Stimulated activated CD4-positive, alpha-beta T cell treated with anti-CD3 and anti-CD28 coated beads, Interleukin-1b, Interleukin-23, amount 100 ng/mL, for 4 hours (primary cell): ENCODE results near the gene PRKCE.

Source experiments
- DNase-seq, 2 donors: peaks; one replicate each; pipeline ENCODE4 v3.0.0-alpha.2; 2020; ENCODE audit warnings: low read depth in 2 of 2

The PRKCE gene

GRCh38 chr2:45725731-45726130, 74.3 kb downstream of the PRKCE start:
- no peak for DNase-seq

GRCh38 chr2:45726188-45726587, 74.7 kb downstream of the PRKCE start:
- DNase-seq, result no peak

GRCh38 chr2:45728458-45728942, 77.0 kb downstream of the PRKCE start:
- no peak for DNase-seq

DNA sequence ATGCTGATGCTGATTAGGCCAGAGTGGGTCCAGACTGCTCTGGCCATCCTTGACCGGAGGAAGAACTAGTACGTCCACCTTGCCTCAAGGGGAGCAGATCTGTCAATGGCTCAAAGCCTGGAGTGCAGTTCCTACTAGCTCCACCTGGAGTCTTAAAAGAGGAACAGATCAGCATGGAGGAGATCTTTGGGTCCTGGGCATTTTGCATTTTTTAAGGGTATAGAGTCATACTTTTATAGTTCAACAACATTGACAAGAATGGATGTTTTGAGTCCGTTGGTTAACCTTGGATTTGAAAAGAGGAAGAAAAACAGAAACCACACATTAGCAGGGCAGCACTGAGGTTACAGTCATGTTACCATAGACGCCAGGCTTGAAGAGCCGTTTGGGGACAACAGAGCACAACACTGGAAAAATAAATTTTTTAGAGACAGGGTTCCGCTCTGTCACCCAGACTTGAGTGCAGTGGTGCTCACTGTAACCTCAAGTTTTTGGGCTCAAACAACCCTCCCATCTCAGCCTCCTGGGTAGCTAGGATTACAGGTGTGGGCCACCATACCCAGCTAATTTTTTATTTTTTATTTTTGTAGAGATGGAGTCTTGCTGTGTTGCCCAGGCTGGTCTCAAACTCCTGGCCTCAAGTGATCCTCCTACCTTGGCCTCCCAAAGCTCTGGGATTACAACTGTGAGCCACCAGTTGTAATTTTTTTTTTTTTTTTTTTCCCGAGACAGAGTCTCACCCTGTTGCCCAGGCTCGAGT, 78.5 kb downstream of the PRKCE start:
- no peak for DNase-seq

DNA sequence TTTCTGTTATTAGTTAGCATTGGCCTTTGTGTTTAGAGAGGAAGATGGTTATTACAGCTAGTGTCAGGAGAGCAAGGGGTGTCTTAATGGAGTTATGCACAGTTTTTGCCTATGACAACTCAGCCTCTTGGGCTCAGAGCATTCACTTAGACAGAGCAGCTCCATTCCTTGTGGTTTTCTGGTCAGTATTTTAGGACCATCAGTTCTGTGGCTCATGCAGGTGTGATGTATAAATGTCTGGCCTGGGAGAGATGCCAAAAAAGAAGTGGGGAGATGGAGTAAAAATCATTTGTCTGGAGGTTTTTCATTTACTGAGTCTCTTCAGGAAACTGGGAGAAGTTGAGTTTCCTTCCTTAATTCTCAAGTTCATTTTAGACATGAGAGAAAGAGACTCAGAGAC, 79.7 kb downstream of the PRKCE start:
- DNase-seq, result no peak

DNA sequence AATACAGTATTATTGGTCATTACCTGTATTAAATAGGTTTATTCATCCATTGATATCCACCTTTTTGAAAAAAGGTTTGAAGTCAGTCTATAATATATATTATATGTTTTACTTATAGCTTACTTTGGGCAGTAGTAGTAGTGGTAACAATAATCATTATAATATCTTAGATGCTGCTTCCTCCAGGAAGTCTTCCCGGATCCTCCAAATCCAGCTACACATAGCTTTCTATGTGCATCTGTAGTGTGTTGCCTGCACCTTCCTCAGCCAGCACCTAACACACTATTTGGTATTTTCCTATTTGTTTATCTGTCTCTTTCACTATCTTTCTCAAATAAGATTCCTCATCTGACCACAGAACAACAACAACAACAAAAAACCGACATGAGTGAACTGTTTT, 81.0 kb downstream of the PRKCE start:
- DNase-seq, result no peak

DNA sequence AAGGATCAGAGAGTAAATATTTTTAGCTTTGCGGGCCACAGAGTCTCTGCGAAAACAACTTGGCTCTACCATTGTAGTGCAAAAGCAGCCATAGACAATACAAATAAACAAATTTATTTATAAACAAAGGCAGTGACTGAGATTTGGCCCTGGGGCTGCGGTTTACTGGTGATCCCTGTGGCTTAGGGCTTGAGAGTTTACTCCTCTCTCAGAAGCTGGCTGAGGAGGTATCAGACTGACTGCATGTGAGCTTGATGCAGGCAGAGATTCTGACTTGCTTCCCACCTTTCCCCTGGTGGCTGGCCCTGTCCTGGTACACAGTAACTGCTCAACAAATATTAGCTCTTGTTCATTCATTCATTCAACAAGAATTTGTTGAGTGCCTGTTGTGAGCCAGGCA, 81.5 kb downstream of the PRKCE start:
- no peak for DNase-seq

DNA sequence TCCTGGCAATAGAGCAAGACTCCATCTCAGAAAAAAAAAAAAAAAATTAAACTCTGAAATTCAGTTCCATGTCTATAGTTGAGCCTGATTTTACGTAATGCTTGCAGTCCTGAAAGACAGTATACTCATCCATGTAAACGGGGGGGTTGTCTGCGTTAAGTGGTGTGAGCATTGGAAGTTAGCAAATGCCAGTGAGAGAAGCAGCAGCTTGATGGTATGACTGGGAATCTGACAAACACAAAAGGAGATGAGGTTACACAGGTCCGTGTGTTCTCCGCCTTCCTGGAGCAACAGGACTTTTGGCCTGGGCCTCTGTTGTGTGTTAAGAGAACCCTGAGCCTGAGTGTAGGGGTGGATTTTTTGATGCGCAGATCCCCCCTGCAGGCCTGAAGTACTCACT, 82.9 kb downstream of the PRKCE start:
- no peak for DNase-seq

- no peak for DNase-seq
Observed at GRCh38 chr2:45734952-45735351, 83.5 kb downstream of the PRKCE start.

DNA sequence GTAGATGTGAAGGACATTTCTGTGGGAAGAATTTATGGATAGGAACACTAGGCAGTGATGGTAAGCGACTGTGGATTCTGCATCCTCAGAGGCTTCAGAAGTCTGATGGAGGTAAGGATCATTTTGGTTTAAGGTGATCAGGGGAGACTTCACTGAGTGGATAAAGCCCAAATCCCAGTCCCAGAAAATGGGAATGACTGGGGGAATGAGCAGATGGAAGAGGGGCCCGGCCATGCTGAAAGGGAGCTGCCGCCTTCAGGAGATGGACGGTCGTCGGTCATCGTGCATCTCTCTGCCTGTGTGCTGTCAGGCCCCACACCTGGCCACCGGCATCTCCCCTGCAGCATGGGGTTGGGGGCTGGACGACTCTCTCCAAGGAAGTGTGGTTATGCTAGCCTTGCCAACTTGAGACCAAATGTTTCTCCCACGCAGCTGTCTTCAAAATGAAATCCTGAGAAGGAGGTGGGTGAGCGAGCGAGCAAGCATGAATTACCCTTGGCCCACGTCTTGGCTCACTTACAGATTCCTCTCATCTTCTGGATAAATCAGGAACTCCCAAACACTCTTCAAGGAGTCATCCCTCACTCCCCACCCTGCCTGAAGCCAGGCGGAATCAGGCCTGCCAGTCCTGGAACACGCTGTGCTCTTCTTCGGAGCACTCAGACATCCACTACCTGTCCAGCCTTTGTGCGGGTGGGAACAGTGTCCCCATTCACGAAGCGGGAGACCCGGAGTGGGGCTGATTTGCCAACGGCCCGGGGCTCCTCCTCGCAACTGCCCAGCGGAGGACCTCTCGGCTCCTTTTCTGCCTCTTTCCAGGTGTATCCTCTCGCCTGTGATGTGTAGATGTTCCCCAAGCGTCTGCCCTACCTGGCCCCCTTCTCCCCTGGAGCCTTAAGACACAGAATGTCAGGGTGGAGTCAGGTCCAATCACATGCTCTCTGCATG, 85.6 kb downstream of the PRKCE start:
- DNase-seq, result no peak

DNA sequence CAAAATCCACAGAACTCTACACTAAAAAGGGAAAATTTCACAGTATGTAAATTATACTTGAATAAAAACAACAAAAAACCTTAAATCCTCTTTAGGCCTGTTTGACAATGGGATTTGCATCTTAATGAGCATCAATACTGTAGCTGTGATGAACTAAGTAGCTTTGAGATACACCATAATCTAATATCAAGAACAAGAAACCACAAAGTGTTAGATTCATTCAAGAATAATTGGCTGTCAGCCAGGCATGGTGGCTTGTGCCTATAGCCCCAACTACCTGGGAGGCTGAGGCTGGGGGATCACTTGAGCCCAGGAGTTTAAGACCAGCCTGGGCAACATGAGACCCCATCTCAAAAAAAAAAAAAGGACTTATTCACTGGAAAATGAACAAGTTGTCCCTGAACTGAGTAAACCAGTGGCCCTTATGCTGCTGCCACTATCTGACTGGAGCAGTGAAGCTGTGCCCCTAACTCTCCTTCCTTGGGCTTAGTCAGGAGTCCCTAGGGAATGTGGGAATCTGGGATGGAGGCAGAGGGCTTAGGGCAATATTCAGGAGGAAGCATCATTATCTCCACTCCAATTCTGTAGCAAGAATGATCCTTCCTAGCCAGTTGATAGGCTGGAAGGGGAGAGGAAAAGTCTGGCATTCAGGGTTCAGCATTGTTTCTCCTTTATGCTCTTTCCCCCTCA, 88.5 kb downstream of the PRKCE start:
- DNase-seq, result no peak

DNA sequence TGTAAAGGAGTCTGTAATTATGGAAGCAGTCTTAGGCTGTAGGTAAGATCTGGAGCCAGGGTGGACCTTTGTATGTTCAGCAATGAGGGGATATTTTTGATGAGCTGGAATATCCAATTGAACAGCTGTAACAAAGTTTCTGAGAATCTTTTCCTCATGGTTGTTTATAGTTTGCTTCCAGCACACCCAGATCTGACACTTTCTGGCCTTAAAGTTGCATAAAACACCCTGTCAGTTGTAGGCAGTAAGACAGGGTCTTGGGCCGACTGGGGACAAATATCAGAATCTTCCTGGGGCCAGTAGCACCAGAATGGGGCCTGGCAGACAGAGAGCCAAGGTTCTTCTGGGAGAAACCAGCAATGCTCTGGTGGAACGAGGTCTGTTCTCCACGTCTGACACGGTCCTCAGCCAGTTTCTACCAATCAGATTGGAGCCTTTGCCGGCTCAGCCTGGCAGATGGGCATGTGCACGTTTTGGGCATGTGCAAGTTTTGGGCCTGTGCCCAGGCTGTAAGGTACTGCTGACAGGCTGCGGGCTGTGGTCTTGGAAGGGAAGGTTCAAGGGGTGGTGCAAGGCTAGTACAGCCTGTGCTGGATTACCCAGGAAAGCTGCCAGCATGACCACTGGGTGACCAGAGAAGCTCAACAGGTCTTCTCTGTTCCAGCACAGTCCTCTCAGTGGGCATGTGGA, 89.8 kb downstream of the PRKCE start:
- DNase-seq, result no peak

- DNase-seq, result no peak
Observed at GRCh38 chr2:45743531-45744396, 92.3 kb downstream of the PRKCE start.

DNA sequence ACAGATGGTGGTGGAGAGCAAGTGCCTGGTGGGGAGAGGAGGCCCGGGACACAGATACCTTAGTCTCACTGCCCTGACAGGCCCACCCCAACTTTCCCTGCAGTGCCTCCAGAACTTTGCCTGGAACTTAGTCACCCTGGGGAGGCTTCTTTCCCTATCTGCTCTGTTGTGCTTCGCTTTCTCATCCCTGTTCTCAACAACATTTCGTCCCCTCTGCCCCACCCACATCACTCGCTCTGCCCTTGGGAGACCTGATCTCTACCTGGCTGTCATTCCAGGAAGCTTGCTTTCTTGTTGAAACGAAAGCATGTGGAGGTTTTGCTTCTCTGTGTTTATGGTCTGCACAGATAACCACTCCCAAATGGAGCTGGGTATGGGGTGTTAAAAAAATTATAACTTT, 93.8 kb downstream of the PRKCE start:
- DNase-seq, result no peak

DNA sequence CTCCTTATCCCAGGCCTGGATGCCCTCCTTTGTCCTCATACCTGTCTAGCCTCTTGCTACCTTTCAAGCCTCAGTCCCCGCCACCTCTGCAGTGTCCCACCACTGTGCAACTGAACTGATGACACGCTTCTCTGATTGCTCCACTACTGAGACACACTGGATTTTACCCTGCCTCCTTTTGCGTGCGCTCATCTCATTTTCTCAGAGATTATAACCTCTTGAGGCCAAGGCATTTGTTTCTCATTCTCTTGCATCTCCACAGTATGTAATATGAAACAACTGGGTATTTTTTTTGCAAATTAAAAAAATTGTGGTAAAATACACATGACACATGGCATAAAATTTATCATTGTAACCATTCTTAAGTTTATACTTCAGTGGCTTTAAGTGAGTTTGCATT, 95.4 kb downstream of the PRKCE start:
- no peak for DNase-seq

GRCh38 chr2:45747363-45747762, 95.9 kb downstream of the PRKCE start:
- no peak for DNase-seq

- no peak for DNase-seq
Observed at GRCh38 chr2:45748239-45748638, 96.8 kb downstream of the PRKCE start.

- no peak for DNase-seq
Observed at GRCh38 chr2:45750001-45750400, 98.5 kb downstream of the PRKCE start.

- DNase-seq, result no peak
Observed at GRCh38 chr2:45750484-45750883, 99.0 kb downstream of the PRKCE start.

DNA sequence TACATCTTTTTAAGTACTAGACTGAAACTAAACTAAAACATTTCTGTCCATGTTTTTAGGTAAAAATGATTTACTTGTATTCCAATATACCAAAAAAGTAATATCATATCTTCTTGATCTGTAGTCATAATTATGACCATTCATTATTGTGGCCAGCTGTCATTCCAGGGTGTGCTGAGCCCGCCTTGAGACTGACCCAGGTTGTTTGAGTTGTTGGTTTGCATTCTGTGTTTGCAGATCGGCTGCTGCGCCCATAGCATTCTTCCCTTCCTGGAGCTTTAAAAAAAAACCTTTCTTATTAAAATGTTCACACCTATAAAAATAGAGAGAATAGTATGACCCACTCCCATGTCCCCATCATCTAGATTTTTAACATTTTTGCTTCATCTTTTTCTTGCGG, 101.9 kb downstream of the PRKCE start:
- no peak for DNase-seq
